Measurements from ENCODE around the gene POU3F3.

POU3F3 gene

DNA sequence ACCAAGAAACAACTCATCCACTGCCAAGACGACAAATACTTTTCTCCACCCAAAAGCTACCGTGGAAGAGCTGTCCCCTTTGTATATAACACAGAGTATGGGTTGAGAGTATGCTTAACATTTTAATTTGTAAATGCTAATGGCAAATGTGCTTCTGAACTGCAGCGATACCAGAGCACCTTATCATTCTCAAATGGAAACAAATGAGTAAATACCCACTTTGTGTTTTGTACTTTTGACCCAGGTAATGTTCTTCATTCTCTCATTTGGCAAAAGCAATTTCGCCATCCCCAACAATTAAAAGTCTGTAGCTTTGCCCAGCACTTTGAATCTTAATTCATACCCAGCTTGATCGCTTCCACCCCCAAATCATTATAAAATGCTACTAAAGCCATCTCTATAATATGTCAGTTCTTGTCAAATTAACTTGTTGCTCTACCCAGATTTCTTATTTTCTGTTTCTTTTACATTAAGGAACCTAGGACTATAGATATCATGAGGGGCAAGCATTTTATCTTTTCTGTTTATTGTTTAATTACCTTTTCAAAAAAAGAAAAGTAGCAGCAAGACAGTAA is 6.2 kb upstream of the POU3F3 start:
- DNase-seq: no peak

DNA sequence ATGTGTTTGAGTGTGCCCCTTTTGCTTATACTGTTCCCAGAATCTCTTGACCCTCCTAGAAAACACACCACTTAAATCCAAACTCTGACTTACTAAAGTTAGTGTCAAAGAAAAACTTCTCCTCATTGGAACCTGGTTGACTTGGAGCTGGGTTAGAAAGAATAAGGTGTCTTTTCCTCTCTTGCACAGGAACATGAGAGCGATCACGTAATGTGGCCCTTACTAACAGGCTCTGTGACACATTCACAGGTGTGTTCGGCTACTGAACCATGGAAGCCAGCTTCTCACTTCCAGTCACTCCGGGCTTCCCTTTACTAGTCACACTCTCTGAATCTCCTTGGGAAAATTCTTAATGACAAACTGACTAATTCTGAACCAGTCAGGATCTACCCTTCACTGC is 5.4 kb upstream of the POU3F3 start:
- no peak for DNase-seq

DNA sequence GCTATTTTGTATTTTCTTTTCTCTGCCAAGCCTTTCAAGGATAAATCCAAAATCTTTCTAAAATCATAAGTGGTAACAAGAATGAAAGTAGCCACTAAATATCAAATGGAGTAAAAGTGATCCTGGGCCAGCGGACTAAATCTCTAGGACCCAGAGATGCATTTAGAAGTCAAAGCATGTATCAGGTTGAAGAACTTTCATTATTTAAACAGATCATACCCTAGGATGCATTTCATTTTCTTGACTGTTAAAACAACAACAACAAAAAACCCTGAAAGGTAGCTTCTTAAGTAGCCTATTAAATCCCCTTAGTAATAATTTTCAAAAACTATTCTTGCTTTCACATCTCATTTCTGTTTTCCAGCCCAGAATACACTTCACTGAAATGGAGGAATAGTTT is 4.8 kb upstream of the POU3F3 start:
- DNase-seq: no peak

DNA sequence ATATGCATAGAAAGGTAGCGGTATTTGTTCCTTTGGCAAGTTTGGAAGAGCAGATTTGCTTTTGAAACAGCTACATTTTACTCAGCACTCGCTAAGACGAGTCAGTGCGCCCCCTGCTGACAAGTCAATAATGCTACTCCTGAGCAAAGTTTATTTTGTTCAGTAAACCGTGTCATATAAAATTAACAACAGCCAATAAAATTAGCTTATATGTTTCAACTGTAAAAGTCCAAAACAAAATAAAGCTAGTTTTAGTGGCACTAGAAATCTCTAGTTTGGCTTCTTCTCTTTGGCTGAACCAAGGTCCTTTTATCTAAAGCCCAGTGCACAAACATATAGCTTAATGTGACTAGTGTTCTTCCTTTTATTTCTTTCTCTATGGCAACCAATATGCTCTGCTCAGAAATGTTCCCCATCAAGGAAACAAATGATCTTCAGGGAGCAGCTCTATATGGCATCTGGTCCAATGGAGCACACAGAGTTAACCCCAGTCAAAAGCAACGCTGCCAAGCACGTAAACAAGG is 4.2 kb upstream of the POU3F3 start:
- peak; percentile 64 for DNase-seq

DNA sequence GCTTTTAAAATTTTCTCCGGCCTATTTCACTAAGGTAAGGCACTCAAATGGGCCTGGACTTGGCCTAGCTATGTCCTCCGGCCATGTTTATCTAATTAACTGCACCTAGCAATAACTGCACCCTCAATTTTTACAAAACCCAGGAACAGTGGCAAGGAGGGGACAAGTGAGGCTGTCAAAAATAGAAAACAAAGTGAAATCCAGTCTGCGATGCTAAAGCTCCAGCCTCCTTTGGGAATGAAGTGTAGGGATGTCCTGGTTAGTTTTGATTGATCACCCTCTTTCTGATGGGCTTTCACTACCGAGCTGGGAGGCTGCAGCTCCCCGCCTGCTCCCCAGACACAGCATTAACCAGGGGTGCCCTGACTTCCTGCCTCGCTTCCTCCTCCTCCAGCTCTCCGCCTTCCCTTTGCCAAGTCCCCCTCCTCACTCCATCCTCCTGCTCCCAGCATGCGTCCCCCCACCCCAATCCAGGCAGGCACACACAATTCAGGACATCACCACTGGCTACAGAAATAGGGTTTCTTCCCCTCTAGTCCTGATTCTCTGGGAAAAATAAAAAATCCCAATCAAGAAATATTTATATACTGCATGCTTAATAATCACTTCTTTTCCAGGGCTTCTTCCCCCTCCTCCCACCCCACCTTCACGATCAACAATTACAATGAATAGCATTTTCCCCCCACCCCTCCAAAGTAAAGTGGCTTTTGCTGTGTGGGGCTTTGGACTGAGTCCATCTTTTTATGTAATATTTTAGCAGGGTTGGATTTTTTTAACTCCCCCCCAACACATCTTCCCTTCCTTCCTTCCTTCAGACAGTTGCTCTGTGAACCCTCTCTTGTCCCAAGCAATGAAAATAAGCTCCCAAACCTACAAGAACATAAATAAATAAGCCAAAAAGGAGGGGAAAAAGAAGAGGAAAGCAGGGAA is 3.3 kb upstream of the POU3F3 start:
- no peak for DNase-seq

DNA sequence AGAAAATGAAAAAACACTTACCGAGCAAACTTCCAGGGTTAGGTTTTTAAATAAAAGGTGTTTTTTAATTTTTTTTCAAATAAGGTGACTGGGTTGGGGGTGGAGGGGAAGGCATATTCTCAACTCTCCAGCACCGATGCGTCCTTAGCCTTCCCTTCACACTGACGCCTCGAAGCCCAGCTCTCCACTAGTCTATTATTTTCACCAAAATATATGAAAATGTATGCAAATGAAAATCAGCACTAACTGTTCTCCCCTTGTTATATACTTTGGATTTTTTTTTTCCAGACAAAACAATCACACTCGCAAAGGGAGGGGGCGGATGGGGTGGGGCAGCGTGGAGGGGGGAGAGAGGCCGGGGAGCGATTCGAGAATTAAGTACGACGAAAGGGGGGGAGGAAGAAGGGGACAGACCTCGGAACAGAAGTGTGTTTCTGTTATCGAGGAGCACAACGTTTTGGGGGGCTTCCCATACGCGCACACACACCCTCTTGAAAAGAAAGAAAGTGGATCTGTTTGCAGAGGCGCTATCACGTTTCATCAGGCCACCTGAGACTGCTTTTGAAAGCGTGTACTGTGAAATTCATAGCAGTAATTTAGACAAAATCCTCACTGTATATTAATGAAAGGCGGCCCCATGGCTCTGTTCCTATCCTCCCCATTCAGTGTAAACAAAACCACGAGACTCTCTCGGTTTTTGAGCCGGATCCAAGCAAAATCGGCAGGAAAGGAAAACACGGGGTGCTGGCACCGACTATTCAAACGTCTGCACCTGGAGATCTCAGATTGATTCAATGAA is 2.4 kb upstream of the POU3F3 start:
- DNase-seq: no peak

DNA sequence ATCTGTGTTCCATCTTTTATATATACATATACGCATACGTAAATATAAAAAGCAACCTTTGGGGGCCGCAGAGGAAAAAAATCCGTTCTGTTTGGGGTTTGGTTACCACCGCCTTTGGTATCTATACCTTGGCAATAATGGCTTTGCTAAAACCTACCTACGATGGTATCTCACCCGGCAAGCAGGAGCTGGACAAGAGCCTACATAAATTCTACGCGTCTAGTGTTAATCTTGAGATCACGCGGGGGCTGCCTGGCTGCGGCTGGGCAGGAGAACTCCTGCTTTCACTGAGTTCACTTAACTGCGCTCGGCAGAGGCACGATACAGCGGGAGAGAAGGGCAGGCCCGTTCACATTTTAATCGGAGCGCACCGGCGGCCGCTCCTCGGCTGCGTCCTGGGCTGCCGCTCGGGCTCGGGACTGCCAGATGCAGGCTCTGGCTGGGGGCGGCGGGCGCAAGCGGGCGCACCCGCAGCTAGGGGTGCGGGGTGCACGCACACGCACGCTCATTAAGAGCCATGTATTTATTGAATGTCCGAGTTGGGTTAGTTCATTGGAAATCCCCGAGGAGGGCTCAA is 1.7 kb upstream of the POU3F3 start:
- no peak for DNase-seq

DNA sequence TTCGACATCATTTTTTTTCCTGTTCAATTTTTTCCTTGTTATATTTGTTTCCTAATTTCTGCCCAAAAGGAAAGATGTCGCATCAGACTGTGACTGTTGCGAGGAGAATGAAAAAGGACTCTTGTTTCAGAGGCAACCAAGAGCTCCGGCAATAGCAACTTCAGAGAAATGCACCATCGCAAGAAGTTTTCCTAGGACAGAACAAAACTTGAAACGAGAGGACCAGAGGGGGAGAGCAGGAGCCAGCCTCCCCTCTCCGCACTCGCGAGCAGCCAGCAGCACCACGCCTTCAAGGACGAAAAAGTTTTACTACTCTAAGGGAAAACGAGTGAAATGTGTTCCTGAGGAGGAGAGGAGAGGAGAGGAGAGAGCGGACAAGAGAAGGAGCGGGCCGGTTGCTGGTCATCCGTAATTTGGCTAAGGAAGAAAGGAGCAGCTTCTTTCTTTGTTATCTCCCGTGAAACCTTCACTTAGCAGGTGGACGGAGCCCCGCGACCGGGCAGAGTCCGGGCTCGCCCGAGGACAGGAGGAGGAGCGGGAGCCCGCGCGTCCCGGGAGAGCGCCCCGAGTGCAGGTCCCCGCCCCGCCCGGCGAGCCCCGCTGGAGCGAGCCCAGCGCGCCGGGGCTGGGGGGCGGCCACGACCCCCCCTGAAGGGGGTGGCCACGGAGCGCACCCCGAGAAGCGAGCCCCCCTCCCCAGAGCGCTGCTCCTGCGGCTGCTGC is 744 bp downstream of the POU3F3 start:
- no peak for DNase-seq

DNA sequence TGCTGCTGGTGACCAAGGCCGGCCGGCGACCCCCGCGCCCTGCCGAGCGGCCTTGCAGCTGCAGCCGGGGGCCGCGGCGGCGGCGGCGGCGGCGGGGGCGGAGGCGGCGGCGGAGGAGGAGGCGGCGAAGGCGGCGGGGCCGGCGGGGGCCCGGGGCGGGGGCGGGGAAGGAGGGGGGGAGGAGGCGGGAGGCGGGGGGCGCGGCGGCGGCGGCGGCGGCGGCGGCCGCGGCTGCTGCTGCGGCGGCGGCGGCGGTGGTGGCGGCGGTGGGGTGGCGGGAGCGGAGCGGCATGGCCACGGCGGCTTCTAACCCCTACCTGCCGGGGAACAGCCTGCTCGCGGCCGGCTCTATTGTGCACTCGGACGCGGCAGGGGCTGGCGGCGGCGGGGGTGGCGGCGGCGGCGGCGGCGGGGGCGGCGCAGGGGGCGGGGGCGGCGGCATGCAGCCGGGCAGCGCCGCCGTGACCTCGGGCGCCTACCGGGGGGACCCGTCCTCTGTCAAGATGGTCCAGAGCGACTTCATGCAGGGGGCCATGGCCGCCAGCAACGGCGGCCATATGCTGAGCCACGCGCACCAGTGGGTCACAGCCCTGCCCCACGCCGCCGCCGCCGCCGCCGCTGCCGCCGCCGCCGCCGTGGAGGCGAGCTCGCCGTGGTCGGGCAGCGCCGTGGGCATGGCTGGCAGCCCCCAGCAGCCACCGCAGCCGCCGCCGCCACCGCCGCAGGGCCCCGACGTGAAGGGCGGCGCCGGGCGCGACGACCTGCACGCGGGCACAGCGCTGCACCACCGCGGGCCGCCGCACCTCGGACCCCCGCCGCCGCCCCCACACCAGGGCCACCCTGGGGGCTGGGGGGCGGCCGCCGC is 1.5 kb downstream of the POU3F3 start:
- DNase-seq: no peak

DNA sequence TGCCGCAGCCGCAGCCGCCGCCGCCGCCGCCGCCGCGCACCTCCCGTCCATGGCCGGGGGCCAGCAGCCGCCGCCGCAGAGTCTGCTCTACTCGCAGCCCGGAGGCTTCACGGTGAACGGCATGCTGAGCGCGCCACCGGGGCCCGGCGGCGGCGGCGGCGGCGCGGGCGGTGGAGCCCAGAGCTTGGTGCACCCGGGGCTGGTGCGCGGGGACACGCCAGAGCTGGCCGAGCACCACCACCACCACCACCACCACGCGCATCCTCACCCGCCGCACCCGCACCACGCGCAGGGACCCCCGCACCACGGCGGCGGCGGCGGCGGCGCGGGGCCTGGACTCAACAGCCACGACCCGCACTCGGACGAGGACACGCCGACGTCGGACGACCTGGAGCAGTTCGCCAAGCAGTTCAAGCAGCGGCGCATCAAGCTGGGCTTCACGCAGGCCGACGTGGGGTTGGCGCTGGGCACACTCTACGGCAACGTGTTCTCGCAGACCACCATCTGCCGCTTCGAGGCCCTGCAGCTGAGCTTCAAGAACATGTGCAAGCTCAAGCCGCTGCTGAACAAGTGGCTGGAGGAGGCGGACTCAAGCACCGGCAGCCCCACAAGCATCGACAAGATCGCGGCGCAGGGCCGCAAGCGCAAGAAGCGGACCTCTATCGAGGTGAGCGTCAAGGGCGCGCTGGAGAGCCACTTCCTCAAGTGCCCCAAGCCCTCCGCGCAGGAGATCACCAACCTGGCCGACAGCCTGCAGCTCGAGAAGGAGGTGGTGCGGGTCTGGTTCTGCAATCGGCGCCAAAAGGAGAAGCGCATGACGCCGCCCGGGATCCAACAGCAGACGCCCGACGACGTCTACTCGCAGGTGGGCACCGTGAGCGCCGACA is 2.4 kb downstream of the POU3F3 start:
- DNase-seq: no peak

DNA sequence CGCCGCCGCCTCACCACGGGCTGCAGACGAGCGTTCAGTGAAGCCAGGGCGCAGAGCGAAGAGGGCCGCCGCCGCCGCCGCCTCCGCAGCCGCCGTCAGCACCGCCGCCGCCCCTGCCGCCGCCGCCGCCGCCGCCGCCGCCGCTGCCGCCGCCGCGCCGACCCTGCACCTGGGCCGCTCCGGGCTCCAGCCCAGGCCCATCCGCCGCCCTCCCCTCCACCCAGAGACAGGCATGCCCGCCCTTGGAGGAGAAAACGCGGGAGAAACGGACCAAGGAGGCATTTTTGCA is 3.0 kb downstream of the POU3F3 start:
- no peak for DNase-seq

DNA sequence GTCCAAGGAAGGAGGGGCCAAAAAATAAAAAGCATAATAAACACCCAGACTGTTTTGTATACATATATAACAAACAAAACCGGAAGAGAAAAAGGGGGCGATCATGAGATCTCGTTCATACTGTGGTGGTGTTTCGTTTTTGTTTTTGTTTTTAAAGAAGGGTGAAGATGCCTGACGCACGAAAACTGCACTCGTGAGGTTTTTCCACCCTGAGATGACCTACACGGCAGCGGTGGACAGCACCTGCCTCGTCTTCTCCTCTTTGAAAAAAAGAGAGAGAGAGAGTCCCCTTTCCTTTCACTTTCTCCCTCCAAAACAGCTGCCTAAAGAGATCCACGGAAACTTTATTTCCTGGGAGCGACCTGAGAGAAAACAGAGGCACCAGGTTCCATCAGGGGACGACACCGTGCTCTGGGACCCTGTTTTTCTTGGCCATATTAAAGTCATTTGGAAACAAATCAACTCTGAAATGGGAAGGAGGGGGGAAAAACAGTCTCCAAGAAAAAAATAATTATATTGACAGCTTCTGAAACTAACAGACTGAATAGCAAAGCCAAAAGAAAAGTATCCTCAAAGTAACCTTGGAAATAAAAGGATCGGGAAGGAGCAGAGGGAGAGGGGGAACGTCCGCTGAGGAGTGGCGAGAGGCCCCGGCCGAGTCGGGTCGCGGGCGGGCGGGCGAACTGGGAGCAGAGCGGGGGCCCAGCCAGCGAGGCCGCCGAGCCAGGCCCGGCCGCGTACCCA is 3.5 kb downstream of the POU3F3 start:
- no peak for DNase-seq

DNA sequence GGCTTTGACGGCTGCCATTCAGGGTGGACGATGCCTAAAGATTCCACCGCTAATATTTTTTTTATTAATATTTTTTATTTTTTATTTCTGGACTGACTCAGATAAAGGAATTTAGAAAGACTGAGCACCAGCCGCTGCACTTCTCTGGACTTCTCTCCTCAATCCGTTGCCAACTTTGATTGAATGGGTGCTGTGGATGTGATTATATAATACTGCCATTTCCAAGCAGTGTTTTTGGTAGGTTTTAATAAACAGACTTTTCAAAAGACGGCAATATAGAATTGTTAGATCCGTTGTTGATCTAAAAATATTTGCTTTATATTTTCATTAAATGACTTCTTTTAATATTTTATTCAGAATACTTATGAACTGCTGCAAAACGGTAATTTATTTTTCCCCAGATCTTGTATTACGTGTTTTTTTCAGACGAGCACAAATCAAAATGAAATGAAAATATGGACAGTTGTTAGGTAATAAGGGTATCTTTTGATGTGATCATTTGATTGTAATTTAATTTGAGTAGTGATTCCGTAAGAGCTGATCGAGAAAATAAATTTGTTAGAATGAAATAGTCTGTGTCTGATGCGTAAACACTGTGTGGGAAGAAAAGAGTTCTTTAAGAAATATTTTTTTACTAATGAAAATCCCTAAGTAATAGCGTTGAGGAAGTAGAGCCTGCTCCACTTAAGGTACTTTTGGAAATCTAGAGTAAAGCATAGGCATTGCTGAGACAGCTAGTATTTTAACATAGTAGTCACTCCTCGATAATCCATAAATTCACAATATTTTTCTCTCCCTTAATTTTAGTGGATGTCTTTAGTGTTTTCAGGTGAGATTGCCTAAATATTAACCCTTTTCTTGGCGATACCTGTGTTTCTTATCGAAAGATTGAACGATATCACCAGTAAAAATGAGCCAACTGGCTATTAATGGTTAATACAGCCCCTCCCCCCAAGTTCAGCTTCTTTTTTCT is 4.4 kb downstream of the POU3F3 start:
- no peak for DNase-seq

DNA sequence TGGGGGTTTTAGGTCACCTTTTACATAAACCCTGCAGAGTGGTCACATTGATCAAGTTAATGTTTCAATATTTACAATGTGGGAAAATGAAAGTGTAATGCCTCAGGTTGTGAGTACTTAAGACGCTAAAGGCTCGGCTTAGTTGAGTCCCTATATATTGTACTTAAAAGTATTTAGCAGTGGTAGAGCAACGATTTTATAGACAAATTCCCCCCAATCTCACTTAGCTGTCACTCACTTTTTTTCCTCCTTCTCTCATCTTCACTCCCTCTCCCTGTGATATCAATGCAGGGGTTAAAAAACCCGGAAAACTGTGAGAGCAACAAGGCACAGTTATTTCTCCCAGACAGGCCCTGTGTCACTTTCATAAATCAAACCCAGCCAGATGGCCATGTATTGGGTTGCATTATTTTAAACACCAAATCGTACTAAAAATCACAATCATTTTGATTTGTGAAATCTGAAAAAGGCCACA is 5.4 kb downstream of the POU3F3 start:
- no peak for DNase-seq

DNA sequence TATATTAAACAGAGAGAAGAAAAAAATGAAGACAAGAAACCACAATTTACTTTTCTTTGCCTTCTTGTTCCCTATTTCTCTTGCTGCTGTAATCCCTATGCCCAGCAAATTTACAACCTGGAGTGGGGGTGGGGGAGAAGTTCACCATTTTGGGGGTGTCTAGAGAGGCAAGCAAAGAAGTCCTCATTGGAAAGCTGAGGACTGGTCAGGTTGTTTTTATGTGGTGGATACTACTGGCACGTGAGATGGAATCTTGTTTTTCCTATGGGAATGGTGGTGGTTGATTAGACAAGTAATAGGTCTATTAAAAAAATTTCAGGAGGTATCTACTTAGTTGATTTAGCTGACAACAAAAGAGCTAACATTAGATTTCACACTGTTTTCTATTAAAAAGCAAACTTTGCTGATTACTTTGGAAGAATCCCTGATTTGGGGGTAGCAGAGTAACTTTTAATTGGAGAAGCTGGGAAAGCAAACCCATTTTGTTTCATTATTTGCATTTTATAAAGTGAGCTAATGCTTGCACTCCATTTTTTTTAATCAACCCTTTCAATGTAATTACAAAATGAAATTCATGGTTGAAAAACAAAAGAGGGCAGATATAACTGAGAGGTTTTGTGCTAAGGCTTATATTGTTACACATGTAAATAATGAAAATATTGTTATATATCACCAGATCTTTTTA is 6.0 kb downstream of the POU3F3 start:
- DNase-seq: no peak

DNA sequence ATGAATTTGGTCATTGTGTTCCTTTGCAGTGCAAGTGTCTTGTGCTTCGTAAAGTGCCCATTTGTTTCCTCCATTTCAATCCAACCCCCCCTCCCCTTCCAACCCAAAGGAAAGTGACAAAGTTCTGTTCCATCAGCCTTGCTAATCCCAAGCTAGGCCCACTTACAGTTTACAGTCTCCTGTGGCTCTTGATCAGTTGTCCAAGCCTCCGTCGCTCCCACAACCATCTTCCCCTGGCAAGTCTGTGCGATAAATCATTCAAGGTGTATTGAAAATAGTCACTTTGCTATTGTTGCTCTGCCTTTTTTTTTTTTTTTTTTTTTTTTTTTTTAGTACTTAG is 6.5 kb downstream of the POU3F3 start:
- DNase-seq: no peak

DNA sequence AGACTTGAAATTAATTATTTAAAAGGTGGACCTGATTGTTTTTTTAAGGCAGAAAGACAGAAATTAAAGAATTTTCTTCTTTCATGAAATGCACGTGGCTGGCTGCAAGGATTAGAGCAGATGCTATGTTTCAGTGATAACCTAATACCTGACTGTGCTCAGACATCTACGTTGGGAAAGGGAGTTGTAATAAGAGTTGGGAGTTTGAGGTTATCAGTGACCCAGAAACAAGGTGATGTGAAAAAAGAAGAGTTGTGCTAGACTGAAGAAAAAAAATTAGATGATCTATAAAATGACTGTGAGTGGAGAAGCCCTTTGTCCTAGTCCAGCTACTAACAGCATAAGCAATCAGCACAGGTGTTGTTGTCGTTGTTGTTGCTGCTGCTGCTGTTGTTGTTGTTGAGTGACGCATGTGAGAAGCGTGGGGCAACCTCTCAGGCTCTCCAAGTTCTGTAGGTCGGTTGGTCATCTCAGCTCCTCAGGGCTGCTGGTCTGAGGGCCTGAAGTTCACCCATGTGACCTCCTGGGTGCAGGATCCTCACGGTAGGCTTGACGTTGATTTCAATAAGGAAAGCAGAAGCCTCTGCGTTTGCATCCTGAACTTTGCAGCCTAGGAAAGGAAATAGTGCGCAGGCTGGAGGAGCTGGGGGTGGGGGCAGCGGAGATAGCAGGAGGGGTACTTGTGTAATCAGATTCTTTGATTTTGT is 7.6 kb downstream of the POU3F3 start:
- DNase-seq: no peak

All from stimulated activated CD4-positive, alpha-beta T cell treated with anti-CD3 and anti-CD28 coated beads, Interleukin-1b, Interleukin-23, amount 100 ng/mL, for 48 hours (primary cell).